ENCODE measurements around the gene CRYBB1. TPM values are rescaled to one million over a fixed set of nuclear protein-coding genes. Genes with fewer than 3 reads are reported as not detected.

CRYBB1 gene
- total and polyA plus RNA-seq, 9 donors, result 0.69 to 2.5 (median 1.3) TPM

DNA sequence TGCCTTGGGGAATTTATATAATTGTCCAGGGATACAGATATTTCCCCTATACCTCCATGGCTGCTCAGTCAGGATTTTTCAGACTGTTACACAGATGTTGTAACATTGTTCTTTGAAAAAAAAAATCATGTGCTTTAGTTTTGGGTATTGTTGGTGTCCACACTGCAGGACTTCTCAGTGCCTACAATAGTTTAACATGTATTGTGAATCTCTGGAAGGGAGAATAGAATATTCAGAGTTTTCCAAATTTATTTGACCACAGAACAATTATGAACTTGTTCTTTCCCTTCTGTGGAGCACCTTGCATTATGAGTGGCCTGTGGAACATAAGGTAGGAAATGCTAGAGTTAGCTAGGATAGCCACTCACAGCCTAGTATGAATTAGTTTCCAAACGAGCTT is 18.5 kb upstream of the CRYBB1 start:
- Histone ChIP-seq H3K4me3 (ENCODE audit: low read length) (no peak overlapping the region), H3K9me3 (replicated peaks; ENCODE audit: control insufficient read depth, low read depth, low read length) (no peaks in the 10 kb centered on the region), H3K36me3 (ENCODE audit: control insufficient read depth, insufficient read depth, low read length) (no peaks in the 10 kb centered on the region), H3K27me3 (ENCODE audit: control insufficient read depth, insufficient read depth, low read length) (peaks cover 4% of the 10 kb centered on the region), H3K4me1 (ENCODE audit: control insufficient read depth, insufficient read depth, low read length) (no peaks in the 10 kb centered on the region), H3K27ac (ENCODE audit: low read length) (no peak overlapping the region)
- WGBS (ENCODE audit: insufficient coverage), result 80% methylated on average over 1 of the region's 1 CpG
- DNase-seq, result no peak

DNA sequence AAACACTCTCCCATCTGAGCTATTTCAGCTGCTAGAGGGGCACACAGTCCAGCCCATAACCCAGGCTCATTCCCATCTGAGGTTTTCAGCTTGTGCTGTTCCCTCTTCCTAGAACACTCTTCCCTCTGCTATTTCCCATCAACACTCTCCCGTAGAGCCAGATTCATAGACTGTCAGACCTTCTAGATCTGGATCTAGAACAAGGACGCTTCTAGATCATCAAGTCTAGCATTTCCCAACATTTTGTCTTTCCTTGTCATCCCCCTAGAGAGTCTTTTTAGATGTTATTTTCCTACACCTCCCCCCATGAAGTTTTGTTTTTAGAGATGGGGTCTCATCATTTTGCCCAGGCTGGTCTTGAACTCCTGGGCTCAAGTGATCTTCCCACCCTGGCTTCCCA is 17.3 kb upstream of the CRYBB1 start:
- Histone ChIP-seq H3K4me1 (ENCODE audit: control insufficient read depth, insufficient read depth, low read length) (no peaks in the 10 kb centered on the region), H3K4me3 (ENCODE audit: low read length) (no peak overlapping the region), H3K27me3 (ENCODE audit: control insufficient read depth, insufficient read depth, low read length) (peaks cover 4% of the 10 kb centered on the region), H3K27ac (ENCODE audit: low read length) (no peak overlapping the region), H3K9me3 (replicated peaks; ENCODE audit: control insufficient read depth, low read depth, low read length) (no peaks in the 10 kb centered on the region), H3K36me3 (ENCODE audit: control insufficient read depth, insufficient read depth, low read length) (no peaks in the 10 kb centered on the region)
- 83% methylated on average over 1 of the region's 2 CpGs for WGBS (ENCODE audit: insufficient coverage)
- no peak for DNase-seq

DNA sequence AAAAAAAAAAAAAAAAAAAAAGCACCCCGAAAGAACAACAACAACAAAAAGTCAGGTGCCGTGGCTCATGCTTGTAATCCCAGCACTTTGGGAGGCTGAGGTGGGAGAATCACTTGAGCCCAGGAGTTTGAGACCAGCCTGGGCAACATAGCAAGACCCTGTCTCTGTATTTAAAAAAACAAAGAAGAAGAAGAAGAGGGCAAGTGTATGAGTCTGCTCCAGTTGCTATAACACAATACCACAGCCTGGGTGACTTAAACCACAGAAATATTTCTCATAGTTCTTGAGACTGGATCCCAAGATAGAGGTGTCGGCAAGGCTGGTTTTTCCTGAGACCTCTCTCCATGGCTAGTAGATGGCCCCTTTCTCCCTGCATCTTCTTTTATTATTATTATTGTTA is 16.4 kb upstream of the CRYBB1 start:
- no CpG with 5 or more reads among the region's 3 CpGs for WGBS (ENCODE audit: insufficient coverage)
- H3K27me3 ChIP-seq (ENCODE audit: control insufficient read depth, insufficient read depth, low read length), result peaks cover 4% of the 10 kb centered on the region
- H3K27ac ChIP-seq (ENCODE audit: low read length), result no peak overlapping the region
- H3K9me3 ChIP-seq (replicated peaks; ENCODE audit: control insufficient read depth, low read depth, low read length), result no peaks in the 10 kb centered on the region
- H3K36me3 ChIP-seq (ENCODE audit: control insufficient read depth, insufficient read depth, low read length), result no peaks in the 10 kb centered on the region
- no peaks in the 10 kb centered on the region for H3K4me1 ChIP-seq (ENCODE audit: control insufficient read depth, insufficient read depth, low read length)
- no peak for DNase-seq
- no peak overlapping the region for H3K4me3 ChIP-seq (ENCODE audit: low read length)

DNA sequence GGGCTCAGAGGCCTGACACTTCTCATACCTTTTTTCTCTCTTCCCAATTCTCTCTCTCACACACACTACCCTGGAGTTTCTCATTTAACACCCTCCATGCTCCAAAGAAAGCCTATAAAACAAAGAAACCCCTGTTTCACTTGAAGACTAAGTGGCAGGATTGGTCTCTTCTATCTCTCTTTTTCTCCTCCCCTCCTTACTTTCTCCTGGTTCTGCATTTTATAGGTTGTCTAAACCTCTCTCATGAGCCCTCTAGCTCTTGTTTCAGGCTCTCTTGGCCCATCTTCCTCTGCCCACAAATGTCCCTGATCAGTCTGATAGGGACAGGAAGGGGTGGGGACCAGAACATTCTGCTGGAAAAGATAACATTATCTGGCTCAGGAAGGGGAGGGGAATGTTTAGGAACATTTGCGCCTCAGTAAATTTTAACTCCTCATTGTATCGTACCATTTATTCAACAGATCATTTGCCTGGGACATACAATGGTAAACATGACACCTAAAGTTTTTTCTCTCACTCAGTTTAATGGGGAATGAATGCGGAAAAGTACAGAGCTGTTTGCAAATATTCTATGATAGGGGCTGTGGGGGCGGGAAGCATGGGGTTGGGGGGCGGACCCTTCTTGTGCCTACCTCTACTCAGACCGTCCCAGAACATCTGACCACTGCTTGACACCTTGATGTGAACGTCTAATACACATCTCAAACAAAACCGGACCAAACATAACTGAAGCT is 14.8 kb upstream of the CRYBB1 start:
- 57% methylated on average over 3 of the region's 8 CpGs for WGBS (ENCODE audit: insufficient coverage)
- no peaks in the 10 kb centered on the region for H3K36me3 ChIP-seq (ENCODE audit: control insufficient read depth, insufficient read depth, low read length)
- no peaks in the 10 kb centered on the region for H3K4me1 ChIP-seq (ENCODE audit: control insufficient read depth, insufficient read depth, low read length)
- H3K27ac ChIP-seq (ENCODE audit: low read length), result no peak overlapping the region
- DNase-seq, result no peak
- H3K27me3 ChIP-seq (ENCODE audit: control insufficient read depth, insufficient read depth, low read length), result peaks cover 7% of the 10 kb centered on the region
- H3K9me3 ChIP-seq (replicated peaks; ENCODE audit: control insufficient read depth, low read depth, low read length), result no peaks in the 10 kb centered on the region
- H3K4me3 ChIP-seq (ENCODE audit: low read length), result no peak overlapping the region

DNA sequence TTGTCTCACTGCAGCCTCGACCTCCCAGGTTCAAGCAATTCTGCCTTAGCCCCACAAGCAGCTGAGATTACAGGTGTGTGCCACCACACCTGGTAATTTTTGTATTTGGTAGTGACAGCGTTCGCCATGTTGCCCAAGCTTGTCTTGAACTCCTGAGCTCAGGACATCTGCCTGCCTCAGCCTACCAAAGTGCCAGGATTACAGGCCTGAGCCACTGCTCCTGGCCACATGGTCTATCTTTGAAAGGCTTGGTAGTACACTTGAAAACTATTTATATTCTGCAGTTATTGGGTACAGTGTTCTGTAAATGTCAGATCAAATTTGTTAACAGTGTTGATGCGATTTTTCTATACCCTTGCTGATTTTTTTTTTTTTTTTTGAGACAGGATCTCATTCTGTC is 13.5 kb upstream of the CRYBB1 start:
- Histone ChIP-seq H3K4me3 (ENCODE audit: low read length) (no peak overlapping the region), H3K9me3 (replicated peaks; ENCODE audit: control insufficient read depth, low read depth, low read length) (no peaks in the 10 kb centered on the region), H3K27me3 (ENCODE audit: control insufficient read depth, insufficient read depth, low read length) (peaks cover 7% of the 10 kb centered on the region), H3K36me3 (ENCODE audit: control insufficient read depth, insufficient read depth, low read length) (no peaks in the 10 kb centered on the region), H3K4me1 (ENCODE audit: control insufficient read depth, insufficient read depth, low read length) (no peaks in the 10 kb centered on the region), H3K27ac (ENCODE audit: low read length) (no peak overlapping the region)
- no peak for DNase-seq
- WGBS (ENCODE audit: insufficient coverage), result no CpG with 5 or more reads among the region's 4 CpGs

DNA sequence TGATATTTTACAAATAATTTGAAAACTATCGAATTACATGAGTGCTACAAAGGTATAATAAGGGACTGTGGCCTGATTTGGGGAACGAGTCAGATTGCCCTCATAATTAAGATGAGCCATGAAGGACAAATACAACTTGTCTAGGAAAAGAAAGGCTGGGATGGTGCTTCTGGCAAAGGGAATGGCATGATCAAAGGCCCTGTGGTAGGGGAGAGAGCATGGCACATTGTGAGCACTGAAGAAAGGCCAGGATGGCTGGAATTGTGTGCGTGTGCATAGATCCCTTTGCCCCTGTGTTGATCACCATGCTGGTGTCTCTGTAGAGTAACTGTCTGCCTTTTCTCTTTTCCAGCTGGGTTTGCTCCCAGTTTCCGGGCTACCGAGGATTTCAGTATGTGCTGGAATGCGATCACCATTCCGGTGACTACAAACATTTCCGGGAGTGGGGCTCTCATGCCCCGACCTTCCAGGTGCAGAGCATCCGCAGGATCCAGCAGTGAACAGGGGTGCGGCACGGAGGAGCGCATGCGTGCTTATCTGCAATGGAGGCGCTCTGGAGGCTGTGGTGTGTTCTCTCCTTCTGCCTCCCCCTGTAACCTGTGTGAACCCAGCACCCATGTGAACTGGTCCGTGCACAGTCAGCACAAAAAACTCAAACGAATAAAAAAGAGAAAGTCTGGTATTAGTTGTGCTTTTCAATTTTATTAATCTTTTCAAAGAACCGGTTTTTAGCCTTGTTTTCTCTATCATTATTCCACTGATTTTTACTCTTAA is 12.3 kb upstream of the CRYBB1 start:
- Histone ChIP-seq H3K9me3 (replicated peaks; ENCODE audit: control insufficient read depth, low read depth, low read length) (no peaks in the 10 kb centered on the region), H3K27ac (ENCODE audit: low read length) (no peak overlapping the region), H3K27me3 (ENCODE audit: control insufficient read depth, insufficient read depth, low read length) (peaks cover 7% of the 10 kb centered on the region), H3K4me3 (ENCODE audit: low read length) (no peak overlapping the region), H3K4me1 (ENCODE audit: control insufficient read depth, insufficient read depth, low read length) (no peaks in the 10 kb centered on the region), H3K36me3 (ENCODE audit: control insufficient read depth, insufficient read depth, low read length) (no peaks in the 10 kb centered on the region)
- no peak for DNase-seq
- WGBS (ENCODE audit: insufficient coverage), result 93% methylated on average over 15 of the region's 18 CpGs

DNA sequence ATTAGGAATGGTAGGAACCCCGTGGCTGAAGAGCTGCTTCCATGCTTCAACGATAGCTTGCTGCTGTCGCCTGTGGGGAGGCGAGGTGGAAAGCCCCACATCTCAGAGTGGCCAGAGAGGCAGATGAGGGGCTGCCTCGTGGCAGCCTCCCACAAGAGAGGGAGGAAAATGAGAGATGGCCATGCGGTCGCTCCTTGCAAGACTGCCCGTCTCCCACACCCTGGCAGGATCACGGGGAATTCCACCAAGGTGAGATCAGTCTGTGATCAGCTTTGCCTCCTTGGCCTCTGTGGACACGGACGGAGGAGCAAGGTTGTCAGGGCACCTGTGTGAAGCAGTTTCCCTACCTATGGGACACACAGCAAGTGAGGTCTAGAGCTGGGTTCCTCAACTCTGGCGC is 7.0 kb upstream of the CRYBB1 start:
- H3K27ac ChIP-seq (ENCODE audit: low read length), result no peak overlapping the region
- DNase-seq, result no peak
- peaks cover 7% of the 10 kb centered on the region for H3K27me3 ChIP-seq (ENCODE audit: control insufficient read depth, insufficient read depth, low read length)
- no peaks in the 10 kb centered on the region for H3K36me3 ChIP-seq (ENCODE audit: control insufficient read depth, insufficient read depth, low read length)
- H3K4me1 ChIP-seq (ENCODE audit: control insufficient read depth, insufficient read depth, low read length), result no peaks in the 10 kb centered on the region
- H3K4me3 ChIP-seq (ENCODE audit: low read length), result no peak overlapping the region
- no peaks in the 10 kb centered on the region for H3K9me3 ChIP-seq (replicated peaks; ENCODE audit: control insufficient read depth, low read depth, low read length)
- WGBS (ENCODE audit: insufficient coverage), result 83% methylated on average over 12 of the region's 12 CpGs

DNA sequence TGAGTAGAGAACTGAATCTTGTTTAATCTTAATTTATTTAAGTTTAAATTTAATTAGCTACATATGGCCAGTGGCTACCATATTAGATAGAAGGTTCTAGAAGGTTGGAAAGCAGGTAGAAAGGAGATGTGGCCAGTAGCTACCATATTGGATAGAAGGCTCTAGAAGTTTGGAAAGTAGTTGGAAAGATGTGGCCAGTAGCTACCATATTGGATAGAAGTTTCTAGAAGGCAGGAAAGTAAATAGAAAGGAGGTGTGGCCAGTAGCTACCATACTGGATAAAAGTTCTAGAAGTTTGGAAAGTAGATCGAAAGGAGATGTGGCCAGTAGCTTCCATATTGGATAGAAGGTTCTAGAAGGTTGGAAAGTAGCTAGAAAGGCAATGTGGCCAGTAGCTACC is 6.2 kb upstream of the CRYBB1 start:
- Histone ChIP-seq H3K36me3 (ENCODE audit: control insufficient read depth, insufficient read depth, low read length) (no peaks in the 10 kb centered on the region), H3K9me3 (replicated peaks; ENCODE audit: control insufficient read depth, low read depth, low read length) (no peaks in the 10 kb centered on the region), H3K4me1 (ENCODE audit: control insufficient read depth, insufficient read depth, low read length) (peaks cover 3% of the 10 kb centered on the region), H3K27ac (ENCODE audit: low read length) (no peak overlapping the region), H3K27me3 (ENCODE audit: control insufficient read depth, insufficient read depth, low read length) (peaks cover 6% of the 10 kb centered on the region), H3K4me3 (ENCODE audit: low read length) (no peak overlapping the region)
- 80% methylated on average over 1 of the region's 1 CpG for WGBS (ENCODE audit: insufficient coverage)
- no peak for DNase-seq

DNA sequence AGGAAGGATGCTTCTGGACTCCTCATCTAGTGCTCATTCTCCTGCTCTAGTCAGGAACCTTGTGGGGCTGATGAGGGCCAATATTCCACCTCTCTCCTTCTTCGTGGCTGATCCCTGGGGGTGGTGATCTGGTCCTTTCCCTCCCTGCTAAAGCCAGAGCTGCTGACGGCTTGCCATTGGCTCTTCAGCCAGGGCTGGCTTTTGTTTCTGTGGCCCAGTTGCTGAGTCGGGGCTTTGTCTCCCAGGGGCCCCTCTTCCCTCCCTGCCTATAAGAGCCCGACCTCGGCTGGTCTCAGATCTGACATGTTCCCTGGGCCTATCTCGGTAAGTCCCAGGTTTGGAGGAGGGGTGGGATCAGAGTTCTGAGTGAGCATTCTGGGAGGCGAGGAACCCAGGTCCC is 3.8 kb upstream of the CRYBB1 start, which contains the start of gene CRYBA4:
TSS of gene CRYBA4 (plus strand) at position 301 of the 400 bp plus-strand sequence. CDS start 634 bp downstream, outside the sequence.
- no peaks in the 10 kb centered on the region for H3K36me3 ChIP-seq (ENCODE audit: control insufficient read depth, insufficient read depth, low read length)
- H3K9me3 ChIP-seq (replicated peaks; ENCODE audit: control insufficient read depth, low read depth, low read length), result no peaks in the 10 kb centered on the region
- H3K27me3 ChIP-seq (ENCODE audit: control insufficient read depth, insufficient read depth, low read length), result no peaks in the 10 kb centered on the region
- DNase-seq, result no peak
- no peak within 1 kb of the TSS for H3K27ac ChIP-seq (ENCODE audit: low read length)
- WGBS (ENCODE audit: insufficient coverage), result 50% methylated on average over 2 of the region's 7 CpGs
- H3K4me1 ChIP-seq (ENCODE audit: control insufficient read depth, insufficient read depth, low read length), result peaks cover 17% of the 10 kb centered on the region
- H3K4me3 ChIP-seq (ENCODE audit: low read length), result no peak within 1 kb of the TSS

DNA sequence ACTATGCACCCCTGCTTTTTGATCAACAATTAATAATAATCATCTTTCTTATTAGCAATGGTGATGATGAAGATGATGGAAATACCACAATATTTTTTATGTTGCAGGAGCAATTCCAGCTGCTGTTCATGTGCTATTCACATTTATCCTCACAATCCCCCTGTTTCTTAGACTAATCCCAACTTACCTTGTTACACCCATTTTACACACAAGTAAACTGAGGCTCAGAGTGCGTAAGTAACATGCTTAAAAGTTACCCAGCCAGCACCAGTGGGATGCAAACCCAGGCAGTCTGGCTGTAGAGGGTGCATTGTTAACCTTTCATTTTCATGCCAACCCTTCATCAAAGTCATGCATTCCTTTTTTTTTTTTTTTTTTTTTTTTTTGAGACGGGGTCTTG is 2.4 kb upstream of the CRYBB1 start:
- Histone ChIP-seq H3K4me1 (ENCODE audit: control insufficient read depth, insufficient read depth, low read length) (peaks cover 27% of the 10 kb centered on the region), H3K9me3 (replicated peaks; ENCODE audit: control insufficient read depth, low read depth, low read length) (no peaks in the 10 kb centered on the region), H3K4me3 (ENCODE audit: low read length) (no peak overlapping the region), H3K36me3 (ENCODE audit: control insufficient read depth, insufficient read depth, low read length) (no peaks in the 10 kb centered on the region), H3K27ac (ENCODE audit: low read length) (no peak overlapping the region), H3K27me3 (ENCODE audit: control insufficient read depth, insufficient read depth, low read length) (peaks cover under 1% of the 10 kb centered on the region)
- no CpG with 5 or more reads among the region's 2 CpGs for WGBS (ENCODE audit: insufficient coverage)
- DNase-seq, result no peak
